GM18873 (cell line): ENCODE results near the gene SPATA24.

Experiments used
- ATAC-seq: cut with Tn5 transposase; IDR thresholded peaks from one replicate; pipeline ENCODE4 v1.9.1; 2021; ENCODE audit warnings: mild to moderate bottlenecking, moderate library complexity, moderate number of reproducible peaks; ENCODE audit not compliant: unreplicated experiment, low FRiP score

SPATA24 gene

GRCh38 chr5:139384591-139385051, 19.3 kb downstream of the SPATA24 start:
- ATAC-seq: no peak

- ATAC-seq: no peak
Measured at GRCh38 chr5:139383993-139384590, 19.8 kb downstream of the SPATA24 start.

GRCh38 chr5:139383275-139383992, 20.5 kb downstream of the SPATA24 start, which contains the start of gene SLC23A1:
TSS of gene SLC23A1 (minus strand) at chr5:139383297. CDS start at chr5:139383253, 44 bp downstream.
- ATAC-seq: no peak

GRCh38 chr5:139382807-139383206, 21.1 kb downstream of the SPATA24 start:
- ATAC-seq: no peak

- no peak for ATAC-seq
Measured at GRCh38 chr5:139381837-139382761, 21.8 kb downstream of the SPATA24 start.

GRCh38 chr5:139379626-139380449, 24.1 kb downstream of the SPATA24 start:
- ATAC-seq: no peak

- no peak for ATAC-seq
Measured at GRCh38 chr5:139378941-139379361, 24.9 kb downstream of the SPATA24 start.

GRCh38 chr5:139378101-139378825, 25.6 kb downstream of the SPATA24 start:
- ATAC-seq: no peak

GRCh38 chr5:139377226-139377625, 26.7 kb downstream of the SPATA24 start:
- ATAC-seq: no peak

- no peak for ATAC-seq
Measured at GRCh38 chr5:139376364-139376763, 27.5 kb downstream of the SPATA24 start.

- ATAC-seq: no peak
Measured at GRCh38 chr5:139374909-139375308, 29.0 kb downstream of the SPATA24 start.

- no peak for ATAC-seq
Measured at GRCh38 chr5:139371482-139372435, 32.1 kb downstream of the SPATA24 start.

GRCh38 chr5:139369181-139369580, 34.7 kb downstream of the SPATA24 start:
- ATAC-seq: no peak

GRCh38 chr5:139368613-139369012, 35.3 kb downstream of the SPATA24 start:
- no peak for ATAC-seq

- no peak for ATAC-seq
Measured at GRCh38 chr5:139364466-139364865, 39.4 kb downstream of the SPATA24 start.

- ATAC-seq: no peak
Measured at GRCh38 chr5:139363937-139364336, 40.0 kb downstream of the SPATA24 start.

GRCh38 chr5:139361835-139362429, 42.0 kb downstream of the SPATA24 start:
- no peak for ATAC-seq

GRCh38 chr5:139360384-139360783, 43.5 kb downstream of the SPATA24 start:
- no peak for ATAC-seq
